ENCODE data around the gene DNAI7.

- TF ChIP-seq CTCF (IDR thresholded peaks at IDR 0.05) (no peak), ZFX (IDR thresholded peaks at IDR 0.05; ENCODE audit: borderline replicate concordance) (no peak)
These were observed 5.3 kb downstream of the DNAI7 start for GRCh38 chr12:25189656-25190055.
